HepG2 (cell line): ENCODE data around the gene ZNF880. TPM values are rescaled to one million over a fixed set of nuclear protein-coding genes. Genes with fewer than 3 reads are reported as not detected.

ENCODE experiments used
- ATAC-seq: fragments of 200-7000 bp; cut with Tn5 transposase; 3 replicates; pipeline ENCODE4 v1.9.1; 2020; ENCODE audit warnings: mild to moderate bottlenecking, moderate library complexity
- BruUV-seq: library from RNA; stranded (reverse); fragments of 400-500 nt; replicated peaks from 2 replicates; lab custom pipeline; 2021; lab: Mats Ljungman, UMichigan
- CTCF ChIA-PET: fragments of 300-600 bp; formaldehyde crosslinking; extraction: SDS; loops from one replicate; lab custom pipeline; 2021; ENCODE audit warnings: low total read pairs, inconsistent platforms, low intra/inter-chr PET ratio; lab: Yijun Ruan, JAX
- POLR2A ChIA-PET: fragments of 350-600 bp; sonication (Branson Sonifier 250); formaldehyde crosslinking; loops from one replicate; lab custom pipeline; 2020; ENCODE audit warnings: antibody characterized with exemption, inconsistent platforms; lab: Yijun Ruan, JAX
- DNase-seq: peaks from one replicate; pipeline ENCODE4 v3.0.0-alpha.2; 2015; ENCODE audit warnings: low spot score
- FAIRE-seq: peaks from 3 replicates; lab custom pipeline; 2011; peaks lifted over from hg19 to GRCh38; lab: Jason Lieb, UNC
- H2AFZ ChIP-seq: one replicate; pipeline ENCODE4 v1.6.1; 2011; ENCODE audit warnings: low read length, inconsistent platforms
- H3K27ac ChIP-seq: fragments of 300-600 bp; 3 replicates; pipeline ENCODE4 v1.8.0; 2011; ENCODE audit warnings: mixed run types, mild to moderate bottlenecking, mixed read lengths, low read length, inconsistent platforms; ENCODE audit not compliant: insufficient read depth; ENCODE audit errors: extremely low read length
- H3K27me3 ChIP-seq, 2 experiments: fragments of 200-600 bp in 1 of 2; 2 replicates in 1 of 2; 3 replicates in 1 of 2; pipeline versions ENCODE4 v1.6.0 to v1.8.0; 2011; ENCODE audit warnings: low read length in 2 of 2, mild to moderate bottlenecking in 2 of 2, moderate library complexity in 2 of 2, inconsistent platforms in 1 of 2; ENCODE audit not compliant: insufficient read depth in 2 of 2, control insufficient read depth in 1 of 2
- H3K36me3 ChIP-seq, 2 experiments: fragments of 200-600 bp in 1 of 2; replicated peaks in 1 of 2; 2 replicates in 1 of 2; 3 replicates in 1 of 2; pipeline versions ENCODE4 v1.5.1 to v1.8.0; 2011; ENCODE audit warnings: low read length in 2 of 2, inconsistent platforms in 1 of 2; ENCODE audit not compliant: insufficient read depth in 2 of 2, control insufficient read depth in 1 of 2
- H3K4me1 ChIP-seq: 2 replicates; pipeline ENCODE4 v1.5.1; 2012; ENCODE audit warnings: low read length, inconsistent platforms; ENCODE audit not compliant: insufficient read depth
- H3K4me2 ChIP-seq: 2 replicates; pipeline ENCODE4 v1.6.0; 2011; ENCODE audit warnings: low read depth, low read length, inconsistent platforms
- H3K4me3 ChIP-seq, 3 experiments: fragments of 200-600 bp in 1 of 3; sonication (generic), shearing (Covaris generic) in 1 of 3; replicated peaks in 1 of 3; 2 replicates each; pipeline ENCODE4 v1.5.1; 2011 to 2016; ENCODE audit warnings: low read length in 3 of 3, inconsistent platforms in 2 of 3, low read depth in 2 of 3, mild to moderate bottlenecking in 2 of 3, control low read depth in 1 of 3, mixed read lengths in 1 of 3; ENCODE audit not compliant: insufficient read depth in 1 of 3
- H3K79me2 ChIP-seq: one replicate; pipeline ENCODE4 v1.6.1; 2011; ENCODE audit warnings: low read length, inconsistent platforms; ENCODE audit not compliant: insufficient read depth
- H3K9ac ChIP-seq: 2 replicates; pipeline ENCODE4 v1.6.0; 2011; ENCODE audit warnings: mild to moderate bottlenecking, low read depth, low read length, inconsistent platforms; ENCODE audit not compliant: insufficient read depth
- H3K9me3 ChIP-seq: 2 replicates; pipeline ENCODE4 v1.5.1; 2012; ENCODE audit warnings: mild to moderate bottlenecking, low read length
- H4K20me1 ChIP-seq: 2 replicates; pipeline ENCODE4 v1.6.0; 2011; ENCODE audit warnings: inconsistent platforms, mild to moderate bottlenecking, low read length, moderate library complexity; ENCODE audit not compliant: insufficient read depth
- CREB1 ChIP-seq, 2 experiments: fragments of 450-650 bp in 1 of 2; IDR thresholded peaks; 2 replicates each; pipeline ENCODE4 v1.6.1; 2016 to 2017; ENCODE audit warnings: control low read depth in 1 of 2, mild to moderate bottlenecking in 1 of 2, missing compliant biosample characterization in 1 of 2, missing genetic modification characterization in 1 of 2
- KDM6A ChIP-seq: IDR thresholded peaks from 2 replicates; pipeline ENCODE4 v1.6.1; 2016; ENCODE audit warnings: low read depth
- SIX4 ChIP-seq: sonication (generic); formaldehyde crosslinking; IDR thresholded peaks from 2 replicates; pipeline ENCODE4 v1.4.0; 2020; ENCODE audit warnings: missing genetic modification reagents
- ZNF101 ChIP-seq: sonication (generic); formaldehyde crosslinking; IDR thresholded peaks from 2 replicates; pipeline ENCODE4 v1.4.0; 2020; ENCODE audit warnings: mild to moderate bottlenecking, low read depth, missing genetic modification reagents, borderline replicate concordance
- ZNF343 ChIP-seq: sonication (generic); formaldehyde crosslinking; IDR thresholded peaks from 2 replicates; pipeline ENCODE4 v1.4.0; 2020; ENCODE audit warnings: mild to moderate bottlenecking, missing genetic modification reagents
- ZNF543 ChIP-seq: sonication (generic); formaldehyde crosslinking; IDR thresholded peaks from 2 replicates; pipeline ENCODE4 v1.4.0; 2020; ENCODE audit warnings: mild to moderate bottlenecking, missing genetic modification reagents
- ZNF761 ChIP-seq: sonication (generic); formaldehyde crosslinking; conservative IDR thresholded peaks from 2 replicates; pipeline ENCODE4 v1.4.0; 2020; ENCODE audit warnings: mild to moderate bottlenecking, missing genetic modification reagents
- WGBS: methylation state at CpG from one replicate; pipeline ENCODE4 v1.1.6; 2017; ENCODE audit warnings: low lambda C conversion rate; 5-methylcytosine and 5-hydroxymethylcytosine counted together
- in situ Hi-C: cut with HindIII; loops from 2 replicates; pipeline ENCODE4 v1.10.0; 2017; ENCODE audit warnings: low pct_unique_long_range_greater_than_20kb; ENCODE audit not compliant: extremely low pct_ligation_motif_present
- intact Hi-C: fragments of 100-400 bp; cut with micrococcal nuclease; formaldehyde crosslinking; loops from one replicate; pipeline ENCODE4 v1.10.0; 2022; ENCODE audit not compliant: unreplicated experiment
- polyA plus RNA-seq, 8 experiments: library from polyadenylated mRNA; depleted of rRNA in 3 of 8; stranded (reverse) in 7 of 8; unstranded in 1 of 8; fragments of >200 nt; fragmentation: Illumina TruSeq in 4 of 8; extraction: Trizol in 4 of 8; gene quantifications; 2 replicates each; pipeline versions ENCODE4 v1.2.1 to v1.2.3, GENCODE V29; 2011 to 2016; ENCODE audit warnings: low read depth in 4 of 8, missing spikeins in 1 of 8, mixed read lengths in 1 of 8; ENCODE audit not compliant: insufficient read depth in 1 of 8
- total RNA-seq, 5 experiments: library from RNA; depleted of rRNA; stranded (reverse); fragments of >200 nt; fragmentation: Illumina TruSeq; extraction: Trizol; gene quantifications; 2 replicates each; pipeline ENCODE4 v1.2.3, GENCODE V29; 2016; ENCODE audit warnings: low read depth in 1 of 5
- TF ChIP-seq, protein P1 (sequence below): sonication (generic); formaldehyde crosslinking; IDR thresholded peaks from 2 replicates; pipeline ENCODE4 v1.4.0; 2020; ENCODE audit warnings: missing genetic modification reagents, borderline replicate concordance
- TF ChIP-seq, protein P2 (sequence below): IDR thresholded peaks from 2 replicates; pipeline ENCODE4 v1.6.1; 2016; ENCODE audit warnings: missing compliant biosample characterization, missing genetic modification reagents, borderline replicate concordance
- TF ChIP-seq, protein P3 (sequence below): sonication (generic); formaldehyde crosslinking; IDR thresholded peaks from 2 replicates; pipeline ENCODE4 v1.5.1; 2020; ENCODE audit warnings: missing genetic modification reagents, mild to moderate bottlenecking, borderline replicate concordance

ZNF880 gene
- total and polyA plus RNA-seq, 2 of the 13 experiments (the other 11 are each of a cell fraction or from before 2014, with no cell fraction given): 0.03 to 0.18 TPM

- FAIRE-seq: peak; percentile 49
- Histone ChIP-seq H2AFZ (peak within 1 kb of the TSS; percentile 90), H3K36me3 (peaks cover 2 to 8% of the 10 kb centered on the region in 2 experiments; a peak in 3 of 5 replicates), H4K20me1 (no peaks in the 10 kb centered on the region), H3K27ac (peak within 1 kb of the TSS; percentile 56), H3K27me3 (no peaks in the 10 kb centered on the region; a peak in 1 of 5 replicates), H3K4me2 (peak within 1 kb of the TSS; percentile 87), H3K79me2 (no peaks in the 10 kb centered on the region), H3K4me1 (peaks cover 9% of the 10 kb centered on the region; the same call in 1 of the 2 replicates), H3K9ac (peak within 1 kb of the TSS; percentile 89), H3K9me3 (peaks cover 65% of the 10 kb centered on the region), H3K4me3 (peak within 1 kb of the TSS; percentile 87 to 89 (median 89))
- peak; percentile 100 for ATAC-seq
- under 1% methylated on average over 30 of the region's 36 CpGs for WGBS
- in situ Hi-C loops: no loop called here
- POLR2A ChIA-PET: no interaction called here
- CTCF ChIA-PET: no interaction called here
- DNase-seq: peak; percentile 89
- BruUV-seq: TSS peak; percentile 77
- intact Hi-C loops: no loop called here
- TF ChIP-seq ZNF343 (CRISPR knock-in tag) (0 out of 2 replicates have a peak, but pooled peaks have one; percentile 40), KDM6A (CRISPR knock-in tag) (no peak), SIX4 (CRISPR knock-in tag) (0 out of 2 replicates have a peak, but pooled peaks have one; percentile 27), CREB1 (IDR thresholded peaks at IDR 0.05) (no peak), CREB1 (CRISPR knock-in tag; IDR thresholded peaks at IDR 0.05) (peak; percentile 38; the same call in 1 of the 2 replicates), ZNF761 (CRISPR knock-in tag) (0 out of 2 replicates have a peak, but pooled peaks have one; percentile 45), ZNF101 (no peak), ZNF543 (CRISPR knock-in tag) (peak; percentile 60; the same call in 1 of the 2 replicates)
- TF ChIP-seq, protein P1, sequence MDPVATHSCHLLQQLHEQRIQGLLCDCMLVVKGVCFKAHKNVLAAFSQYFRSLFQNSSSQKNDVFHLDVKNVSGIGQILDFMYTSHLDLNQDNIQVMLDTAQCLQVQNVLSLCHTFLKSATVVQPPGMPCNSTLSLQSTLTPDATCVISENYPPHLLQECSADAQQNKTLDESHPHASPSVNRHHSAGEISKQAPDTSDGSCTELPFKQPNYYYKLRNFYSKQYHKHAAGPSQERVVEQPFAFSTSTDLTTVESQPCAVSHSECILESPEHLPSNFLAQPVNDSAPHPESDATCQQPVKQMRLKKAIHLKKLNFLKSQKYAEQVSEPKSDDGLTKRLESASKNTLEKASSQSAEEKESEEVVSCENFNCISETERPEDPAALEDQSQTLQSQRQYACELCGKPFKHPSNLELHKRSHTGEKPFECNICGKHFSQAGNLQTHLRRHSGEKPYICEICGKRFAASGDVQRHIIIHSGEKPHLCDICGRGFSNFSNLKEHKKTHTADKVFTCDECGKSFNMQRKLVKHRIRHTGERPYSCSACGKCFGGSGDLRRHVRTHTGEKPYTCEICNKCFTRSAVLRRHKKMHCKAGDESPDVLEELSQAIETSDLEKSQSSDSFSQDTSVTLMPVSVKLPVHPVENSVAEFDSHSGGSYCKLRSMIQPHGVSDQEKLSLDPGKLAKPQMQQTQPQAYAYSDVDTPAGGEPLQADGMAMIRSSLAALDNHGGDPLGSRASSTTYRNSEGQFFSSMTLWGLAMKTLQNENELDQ (CRISPR knock-in tag): no peak
- TF ChIP-seq, protein P2, sequence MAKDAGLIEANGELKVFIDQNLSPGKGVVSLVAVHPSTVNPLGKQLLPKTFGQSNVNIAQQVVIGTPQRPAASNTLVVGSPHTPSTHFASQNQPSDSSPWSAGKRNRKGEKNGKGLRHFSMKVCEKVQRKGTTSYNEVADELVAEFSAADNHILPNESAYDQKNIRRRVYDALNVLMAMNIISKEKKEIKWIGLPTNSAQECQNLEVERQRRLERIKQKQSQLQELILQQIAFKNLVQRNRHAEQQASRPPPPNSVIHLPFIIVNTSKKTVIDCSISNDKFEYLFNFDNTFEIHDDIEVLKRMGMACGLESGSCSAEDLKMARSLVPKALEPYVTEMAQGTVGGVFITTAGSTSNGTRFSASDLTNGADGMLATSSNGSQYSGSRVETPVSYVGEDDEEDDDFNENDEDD (CRISPR knock-in tag): peak; percentile 30; the same call in 1 of the 2 replicates
- TF ChIP-seq, protein P3, sequence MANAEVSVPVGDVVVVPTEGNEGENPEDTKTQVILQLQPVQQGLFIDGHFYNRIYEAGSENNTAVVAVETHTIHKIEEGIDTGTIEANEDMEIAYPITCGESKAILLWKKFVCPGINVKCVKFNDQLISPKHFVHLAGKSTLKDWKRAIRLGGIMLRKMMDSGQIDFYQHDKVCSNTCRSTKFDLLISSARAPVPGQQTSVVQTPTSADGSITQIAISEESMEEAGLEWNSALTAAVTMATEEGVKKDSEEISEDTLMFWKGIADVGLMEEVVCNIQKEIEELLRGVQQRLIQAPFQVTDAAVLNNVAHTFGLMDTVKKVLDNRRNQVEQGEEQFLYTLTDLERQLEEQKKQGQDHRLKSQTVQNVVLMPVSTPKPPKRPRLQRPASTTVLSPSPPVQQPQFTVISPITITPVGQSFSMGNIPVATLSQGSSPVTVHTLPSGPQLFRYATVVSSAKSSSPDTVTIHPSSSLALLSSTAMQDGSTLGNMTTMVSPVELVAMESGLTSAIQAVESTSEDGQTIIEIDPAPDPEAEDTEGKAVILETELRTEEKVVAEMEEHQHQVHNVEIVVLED (CRISPR knock-in tag): peak; percentile 75; the same call in 1 of the 2 replicates
Measured at GRCh38 chr19:52397310-52398080, 27.8 kb downstream of the ZNF880 start, which contains the start of gene ZNF528. Gene ZNF528 (plus strand): TSS chr19:52397849. CDS start chr19:52402014, 4,165 bp downstream.
